ENCODE data around the gene SPTLC3. TPM values are rescaled to one million over a fixed set of nuclear protein-coding genes. Genes with fewer than 3 reads are reported as not detected.

SPTLC3 gene
- total RNA-seq, 4 donors from 2014 or later, result 62.5 to 76.6 (median 71.9) TPM

GRCh38 chr20:13101706-13102105 lies 92.9 kb downstream of the SPTLC3 start:
- WGBS, 2 donors, result 80 to 81% methylated on average over 5 of the region's 5 CpGs

GRCh38 chr20:13102237-13102636 lies 93.5 kb downstream of the SPTLC3 start:
- intact Hi-C loops (cut with DNase I; ENCODE audit: low total_unique reads), result no loop called here
- no peak for TF ChIP-seq POLR2A (IDR thresholded peaks at IDR 0.05)
- WGBS, 2 donors, result 89 to 92% methylated on average over 3 of the region's 3 CpGs
- no peak overlapping the region for H3K4me3 ChIP-seq (ENCODE audit: low read depth, poor library complexity, severe bottlenecking)
- DNase-seq (ENCODE audit: low spot score in 2 of 2), result no peak

More at GRCh38 chr20:13101706-13102105, 92.9 kb downstream of the SPTLC3 start:
- no peak overlapping the region for H3K4me3 ChIP-seq (ENCODE audit: low read depth, poor library complexity, severe bottlenecking)
- no peak for DNase-seq (ENCODE audit: low spot score in 2 of 2)
- no peak for TF ChIP-seq CTCF (IDR thresholded peaks at IDR 0.05)
- TF ChIP-seq POLR2A (IDR thresholded peaks at IDR 0.05), result no peak
- intact Hi-C loops (cut with DNase I; ENCODE audit: low total_unique reads), result no loop called here

GRCh38 chr20:13102694-13103093 lies 93.9 kb downstream of the SPTLC3 start:
- intact Hi-C loops (cut with DNase I; ENCODE audit: low total_unique reads), result no loop called here
- no peak for DNase-seq (ENCODE audit: low spot score in 2 of 2)
- TF ChIP-seq CTCF (IDR thresholded peaks at IDR 0.05), result no peak
- TF ChIP-seq POLR2A (IDR thresholded peaks at IDR 0.05), result no peak
- no peak overlapping the region for H3K4me3 ChIP-seq (ENCODE audit: low read depth, poor library complexity, severe bottlenecking)
- WGBS, 2 donors, result 32 to 50% methylated on average over 1 of the region's 1 CpG

GRCh38 chr20:13105039-13105438 lies 96.3 kb downstream of the SPTLC3 start:
- no peak for DNase-seq (ENCODE audit: low spot score in 2 of 2)
- intact Hi-C loops (cut with DNase I; ENCODE audit: low total_unique reads), result loop anchor here (5.0 kb wide), 1 partner anchor 133 kb away; no protein-coding TSS in a partner anchor
- no peak for TF ChIP-seq CTCF (IDR thresholded peaks at IDR 0.05)
- no peak for TF ChIP-seq POLR2A (IDR thresholded peaks at IDR 0.05)
- WGBS, 2 donors, result 45 to 48% methylated on average over 9 of the region's 9 CpGs
- no peak overlapping the region for H3K4me3 ChIP-seq (ENCODE audit: low read depth, poor library complexity, severe bottlenecking)

GRCh38 chr20:13105864-13106457 lies 97.2 kb downstream of the SPTLC3 start:
- DNase-seq (ENCODE audit: low spot score in 2 of 2), result no peak
- no peak overlapping the region for H3K4me3 ChIP-seq (ENCODE audit: low read depth, poor library complexity, severe bottlenecking)
- 32 to 36% methylated on average over 14 of the region's 14 CpGs for WGBS, 2 donors
- intact Hi-C loops (cut with DNase I; ENCODE audit: low total_unique reads), result loop anchor here (5.0 kb wide), 1 partner anchor 134 kb away; no protein-coding TSS in a partner anchor
- no peak for TF ChIP-seq POLR2A (IDR thresholded peaks at IDR 0.05)
- no peak for TF ChIP-seq CTCF (IDR thresholded peaks at IDR 0.05)

GRCh38 chr20:13109658-13110057 lies 100.9 kb downstream of the SPTLC3 start:
- 74 to 78% methylated on average over 4 of the region's 4 CpGs for WGBS, 2 donors
- DNase-seq (ENCODE audit: low spot score in 2 of 2), result no peak
- no peak for TF ChIP-seq POLR2A (IDR thresholded peaks at IDR 0.05)
- TF ChIP-seq CTCF (IDR thresholded peaks at IDR 0.05), result no peak
- no peak overlapping the region for H3K4me3 ChIP-seq (ENCODE audit: low read depth, poor library complexity, severe bottlenecking)
- intact Hi-C loops (cut with DNase I; ENCODE audit: low total_unique reads), result loop anchor here (5.0 kb wide), 1 partner anchor 137 kb away; no protein-coding TSS in a partner anchor

All from lower leg skin (tissue), 4 donors.